Mesothelial cell of epicardium (in vitro differentiated cells): ENCODE data around the gene TAF1L. TPM values are rescaled to one million over a fixed set of nuclear protein-coding genes. Genes with fewer than 3 reads are reported as not detected.

ENCODE experiments used
- DNase-seq, 2 experiments: peaks; one replicate each; pipeline ENCODE4 v3.0.0; 2021; ENCODE audit warnings: low spot score in 2 of 2; ENCODE audit not compliant: unreplicated experiment in 2 of 2
- H3K27ac Mint-ChIP-seq: 2 replicates; pipeline ENCODE4 v1.8.0; 2021; ENCODE audit warnings: mixed read lengths
- H3K27me3 Mint-ChIP-seq: 2 replicates; pipeline ENCODE4 v1.8.0; 2021; ENCODE audit warnings: low read depth, mixed read lengths
- H3K36me3 Mint-ChIP-seq: 2 replicates; pipeline ENCODE4 v1.8.0; 2021; ENCODE audit warnings: mixed read lengths
- H3K4me1 Mint-ChIP-seq: 2 replicates; pipeline ENCODE4 v1.8.0; 2021; ENCODE audit warnings: mixed read lengths
- H3K4me3 Mint-ChIP-seq: 2 replicates; pipeline ENCODE4 v1.8.0; 2021; ENCODE audit warnings: mild to moderate bottlenecking, moderate library complexity, mixed read lengths
- H3K9me3 Mint-ChIP-seq: 2 replicates; pipeline ENCODE4 v1.8.0; 2021; ENCODE audit warnings: mixed read lengths
- total RNA-seq: library from RNA; stranded (reverse); gene quantifications from 3 replicates; pipeline ENCODE4 v1.2.1, GENCODE V29; 2021
- TF ChIP-seq, protein P1 (sequence below): fragments of 200-600 bp; sonication (generic); IDR thresholded peaks from one replicate; pipeline ENCODE4 v1.5.0; 2021; ENCODE audit warnings: antibody characterized with exemption; ENCODE audit not compliant: unreplicated experiment

The TAF1L gene
- total RNA-seq, 1 donor from 2014 or later: not detected

GRCh38 chr9:32627394-32627954, 8.0 kb downstream of the TAF1L start:
- no peaks in the 10 kb centered on the region for H3K4me1 Mint-ChIP-seq
- H3K36me3 Mint-ChIP-seq: no peaks in the 10 kb centered on the region
- H3K27me3 Mint-ChIP-seq: no peaks in the 10 kb centered on the region
- H3K27ac Mint-ChIP-seq: no peak overlapping the region
- H3K4me3 Mint-ChIP-seq: no peak overlapping the region
- H3K9me3 Mint-ChIP-seq: peaks cover 9% of the 10 kb centered on the region
- DNase-seq: no peak
- TF ChIP-seq, protein P1, sequence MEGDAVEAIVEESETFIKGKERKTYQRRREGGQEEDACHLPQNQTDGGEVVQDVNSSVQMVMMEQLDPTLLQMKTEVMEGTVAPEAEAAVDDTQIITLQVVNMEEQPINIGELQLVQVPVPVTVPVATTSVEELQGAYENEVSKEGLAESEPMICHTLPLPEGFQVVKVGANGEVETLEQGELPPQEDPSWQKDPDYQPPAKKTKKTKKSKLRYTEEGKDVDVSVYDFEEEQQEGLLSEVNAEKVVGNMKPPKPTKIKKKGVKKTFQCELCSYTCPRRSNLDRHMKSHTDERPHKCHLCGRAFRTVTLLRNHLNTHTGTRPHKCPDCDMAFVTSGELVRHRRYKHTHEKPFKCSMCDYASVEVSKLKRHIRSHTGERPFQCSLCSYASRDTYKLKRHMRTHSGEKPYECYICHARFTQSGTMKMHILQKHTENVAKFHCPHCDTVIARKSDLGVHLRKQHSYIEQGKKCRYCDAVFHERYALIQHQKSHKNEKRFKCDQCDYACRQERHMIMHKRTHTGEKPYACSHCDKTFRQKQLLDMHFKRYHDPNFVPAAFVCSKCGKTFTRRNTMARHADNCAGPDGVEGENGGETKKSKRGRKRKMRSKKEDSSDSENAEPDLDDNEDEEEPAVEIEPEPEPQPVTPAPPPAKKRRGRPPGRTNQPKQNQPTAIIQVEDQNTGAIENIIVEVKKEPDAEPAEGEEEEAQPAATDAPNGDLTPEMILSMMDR: no peak

- H3K36me3 Mint-ChIP-seq: no peaks in the 10 kb centered on the region
- no peak overlapping the region for H3K4me3 Mint-ChIP-seq
- H3K27me3 Mint-ChIP-seq: no peaks in the 10 kb centered on the region
- H3K9me3 Mint-ChIP-seq: peaks cover 9% of the 10 kb centered on the region
- no peaks in the 10 kb centered on the region for H3K4me1 Mint-ChIP-seq
- no peak overlapping the region for H3K27ac Mint-ChIP-seq
- TF ChIP-seq, protein P1: no peak
- DNase-seq: no peak
Observed at GRCh38 chr9:32625320-32625719, 10.1 kb downstream of the TAF1L start.

DNA sequence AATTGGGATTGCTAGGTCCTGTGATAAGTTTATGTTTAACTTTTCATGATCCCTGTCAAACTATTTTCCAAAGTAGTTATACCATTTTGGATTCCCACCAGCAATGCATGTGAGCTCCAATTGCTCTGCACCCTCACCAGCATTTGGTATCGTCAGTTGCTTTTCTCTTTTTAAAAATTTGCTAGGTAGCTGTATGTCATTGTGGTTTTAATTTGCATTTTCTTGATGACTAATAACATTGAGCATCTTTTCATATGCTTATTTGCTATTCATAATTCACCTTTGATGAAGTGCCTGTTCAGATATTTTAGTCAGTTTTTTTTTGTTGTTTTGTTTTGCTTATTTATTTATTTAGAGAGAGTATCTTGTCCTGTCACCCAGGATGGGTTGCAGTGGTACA, 12.5 kb downstream of the TAF1L start:
- H3K4me3 Mint-ChIP-seq: no peak overlapping the region
- H3K4me1 Mint-ChIP-seq: no peaks in the 10 kb centered on the region
- no peaks in the 10 kb centered on the region for H3K36me3 Mint-ChIP-seq
- DNase-seq: no peak
- H3K9me3 Mint-ChIP-seq: peaks cover 7% of the 10 kb centered on the region
- TF ChIP-seq, protein P1: no peak
- H3K27me3 Mint-ChIP-seq: no peaks in the 10 kb centered on the region
- no peak overlapping the region for H3K27ac Mint-ChIP-seq

DNA sequence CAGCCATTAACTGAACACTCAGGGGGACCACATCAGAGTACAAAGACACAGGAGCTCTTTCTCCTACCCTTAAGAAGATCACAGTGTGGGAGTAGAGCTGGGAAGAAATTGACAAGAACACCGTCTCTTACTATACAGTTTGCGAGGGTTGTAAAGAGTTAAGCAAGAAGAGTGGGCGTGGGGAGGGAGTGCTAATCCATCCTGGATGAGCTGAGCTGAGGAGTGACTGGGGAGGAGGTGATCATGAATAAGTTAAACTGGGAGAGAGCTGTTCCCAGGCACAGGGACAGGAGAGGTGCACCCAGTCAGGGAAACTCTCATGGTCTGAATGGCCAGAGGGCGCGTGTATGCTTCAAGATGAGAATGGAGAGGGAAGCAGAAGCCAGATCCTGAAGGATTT, 17.2 kb downstream of the TAF1L start:
- DNase-seq: no peak
- H3K4me1 Mint-ChIP-seq: no peaks in the 10 kb centered on the region
- TF ChIP-seq, protein P1: no peak
- H3K4me3 Mint-ChIP-seq: no peak overlapping the region
- peaks cover 14% of the 10 kb centered on the region for H3K9me3 Mint-ChIP-seq
- H3K36me3 Mint-ChIP-seq: no peaks in the 10 kb centered on the region
- H3K27ac Mint-ChIP-seq: no peak overlapping the region
- H3K27me3 Mint-ChIP-seq: peaks cover 1% of the 10 kb centered on the region

GRCh38 chr9:32606811-32607210, 28.7 kb downstream of the TAF1L start:
- H3K9me3 Mint-ChIP-seq: peaks cover 21% of the 10 kb centered on the region
- DNase-seq: no peak
- no peak overlapping the region for H3K4me3 Mint-ChIP-seq
- H3K36me3 Mint-ChIP-seq: no peaks in the 10 kb centered on the region
- H3K27me3 Mint-ChIP-seq: peaks cover 4% of the 10 kb centered on the region
- H3K27ac Mint-ChIP-seq: no peak overlapping the region
- TF ChIP-seq, protein P1: no peak
- H3K4me1 Mint-ChIP-seq: no peaks in the 10 kb centered on the region
